Kidney glomerular epithelial cell (primary cell): ENCODE data around the gene CCDC57.

Experiments used
- DNase-seq: peaks from one replicate; lab custom pipeline; 2025; lab: John Stamatoyannopoulos, UW

Gene CCDC57

DNA sequence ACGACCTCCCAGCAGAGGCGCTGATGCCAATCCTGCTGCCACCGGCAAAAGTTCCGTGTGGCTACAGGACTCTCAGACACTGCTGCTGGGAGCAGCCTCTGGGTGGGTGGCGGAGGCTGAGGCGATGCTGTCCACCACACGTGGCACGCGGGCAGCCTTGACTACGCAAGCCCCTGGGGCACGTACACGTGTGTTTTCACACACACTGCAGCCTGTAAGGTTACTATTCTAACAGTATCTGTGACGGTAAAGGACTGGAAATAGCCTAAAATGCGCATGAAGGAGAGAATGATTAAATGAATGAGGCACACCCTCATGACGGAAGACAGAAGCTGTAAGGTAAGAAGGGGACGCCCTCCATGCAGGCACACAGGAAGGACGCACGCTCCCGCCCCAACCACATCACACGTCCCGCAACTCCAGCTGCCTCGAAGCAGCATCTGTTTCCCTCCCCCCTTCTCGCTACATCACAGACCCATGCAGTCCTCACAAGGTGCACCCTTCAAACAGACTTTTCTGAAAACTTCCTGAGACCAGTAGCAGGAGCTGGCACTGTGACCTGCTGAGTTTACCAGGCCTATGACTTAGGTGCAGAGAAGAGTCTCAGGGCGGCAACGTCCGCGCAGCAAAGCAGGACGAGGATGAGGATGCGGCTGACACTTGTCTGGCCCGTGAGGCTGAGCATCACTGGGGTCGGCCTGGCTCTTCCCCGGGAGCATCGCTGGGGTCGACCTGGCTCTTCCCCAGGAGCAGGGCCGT lies 85.9 kb downstream of the CCDC57 start:
- no peak for DNase-seq

DNA sequence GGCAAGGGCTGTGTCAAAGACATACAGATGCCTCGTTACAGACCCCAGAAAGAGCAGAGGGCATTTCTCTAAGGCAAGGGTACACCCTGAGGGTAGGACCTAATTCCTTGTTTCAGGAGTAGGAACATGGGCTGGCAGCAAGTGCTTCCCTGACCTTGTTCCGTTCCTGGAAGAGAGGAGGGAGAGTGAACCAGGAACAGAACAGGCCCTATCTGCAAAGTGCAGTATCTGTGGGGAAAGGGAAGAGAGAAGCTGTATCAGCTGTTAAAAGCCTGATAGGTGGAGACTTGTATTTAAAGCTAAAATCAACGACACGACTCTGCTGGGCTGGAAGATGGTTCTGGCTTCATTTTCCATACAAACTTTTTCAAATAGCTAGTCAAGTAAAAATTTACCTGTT lies 88.5 kb downstream of the CCDC57 start:
- DNase-seq: no peak

DNA sequence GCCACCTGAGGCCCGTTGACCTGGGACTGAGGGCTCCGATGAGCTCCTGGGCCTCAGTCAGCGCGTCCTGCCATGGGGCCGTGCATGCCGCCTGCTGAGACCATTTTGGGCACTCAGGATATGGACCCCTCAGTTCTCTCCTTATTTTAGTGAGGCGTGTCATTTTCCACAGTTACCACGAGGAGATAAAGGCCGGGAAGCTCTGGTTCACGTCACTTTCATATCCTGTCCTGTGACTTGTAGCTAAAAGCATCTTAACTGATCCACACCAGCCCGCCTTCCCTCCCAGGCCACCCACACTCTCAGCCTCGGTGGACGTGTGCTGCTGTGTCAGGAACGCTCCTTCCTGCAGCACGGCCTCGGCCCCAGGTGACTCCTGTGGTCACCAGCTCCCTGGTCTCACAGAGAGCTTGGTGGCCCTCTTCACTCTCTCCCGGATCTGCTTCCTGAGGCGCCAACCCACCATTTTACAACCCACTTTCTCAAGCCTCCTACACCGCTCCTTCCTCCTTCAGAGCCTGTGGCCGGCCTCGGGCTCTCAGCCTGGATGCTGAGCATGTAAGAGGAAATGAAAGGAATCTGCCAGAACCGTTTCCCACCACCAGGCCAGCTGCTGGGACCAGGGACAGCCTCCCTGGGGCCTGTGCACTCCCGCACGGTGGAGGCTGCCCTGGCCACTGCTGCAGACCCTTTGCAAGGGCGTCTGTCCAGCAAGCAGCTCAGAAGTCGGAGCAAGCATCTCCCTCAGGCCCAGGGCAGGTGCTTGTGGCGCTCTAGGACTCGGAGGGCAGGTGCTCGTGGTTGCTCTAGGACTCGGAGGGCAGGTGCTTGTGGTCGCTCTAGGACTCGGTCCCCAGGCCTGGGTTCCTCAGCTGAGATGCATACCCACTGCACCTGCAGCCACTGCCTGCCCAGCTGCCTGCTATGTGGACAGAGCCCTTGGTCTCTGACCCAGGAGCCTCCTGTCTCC lies 90.7 kb downstream of the CCDC57 start:
- no peak for DNase-seq

DNA sequence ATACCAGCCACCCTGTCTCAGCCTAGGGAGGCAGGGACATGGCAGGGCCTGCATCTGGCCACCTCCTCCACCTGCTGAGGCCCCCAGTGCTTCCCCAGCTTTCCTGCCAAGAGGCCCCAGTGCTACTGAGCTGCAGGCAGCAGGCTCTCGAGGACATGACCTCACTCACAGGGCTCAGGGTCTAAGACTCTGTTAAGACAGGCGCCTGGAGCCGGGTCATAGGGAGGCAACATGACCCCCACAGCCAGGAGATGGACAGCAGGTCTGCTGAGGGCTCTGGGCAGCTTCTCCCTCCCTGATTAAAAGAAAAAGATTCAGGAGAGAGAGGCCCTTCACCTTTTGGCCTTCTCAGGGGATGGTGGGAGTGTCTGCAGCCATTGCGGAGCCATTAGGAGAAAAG lies 91.4 kb downstream of the CCDC57 start:
- DNase-seq: no peak

DNA sequence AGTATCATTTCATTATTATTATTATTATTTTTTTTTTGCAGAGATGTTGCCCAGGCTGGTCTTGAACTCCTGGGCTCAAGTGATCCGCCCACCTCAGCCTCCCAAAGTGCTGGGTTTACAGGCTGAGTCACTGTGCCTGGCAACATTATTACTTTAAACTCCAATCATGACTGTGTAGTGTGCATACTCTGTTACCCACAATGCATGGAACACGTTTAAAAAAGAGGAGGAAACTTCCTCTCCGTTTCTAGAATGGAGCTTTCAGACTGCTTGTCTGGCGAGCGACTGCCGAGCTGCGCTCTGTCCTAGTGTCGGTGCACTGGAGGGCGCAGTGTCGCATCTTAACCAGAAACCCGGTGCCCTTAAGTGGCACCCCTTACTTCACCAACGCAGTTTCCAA lies 92.5 kb downstream of the CCDC57 start:
- DNase-seq: no peak

DNA sequence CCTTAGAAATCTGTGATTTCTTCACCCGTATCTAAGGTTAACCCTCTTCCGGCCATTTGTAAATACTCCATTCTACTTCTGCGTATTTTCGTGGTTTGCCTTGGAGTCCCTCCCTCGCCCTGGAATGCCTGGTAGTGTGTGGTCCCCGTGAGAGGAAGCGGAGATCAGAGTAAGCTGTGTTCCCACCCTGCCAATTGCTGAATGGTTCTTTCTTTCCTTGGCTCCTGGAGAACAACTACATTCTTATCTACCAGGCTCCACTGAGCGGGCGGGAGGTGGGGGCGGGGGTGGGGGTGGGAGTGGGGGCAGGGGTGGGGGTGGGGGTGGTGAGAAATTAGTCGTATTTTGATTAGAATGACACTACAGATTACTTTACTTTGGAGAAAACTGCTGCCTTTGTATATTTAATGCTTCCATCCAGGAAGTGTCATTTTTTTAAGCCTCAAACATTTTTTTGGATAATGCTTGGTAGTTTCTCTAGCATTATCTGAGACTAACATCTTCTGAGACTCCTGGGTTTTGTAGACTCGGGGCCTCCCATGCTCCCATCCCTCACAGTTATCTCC lies 93.7 kb downstream of the CCDC57 start:
- no peak for DNase-seq

DNA sequence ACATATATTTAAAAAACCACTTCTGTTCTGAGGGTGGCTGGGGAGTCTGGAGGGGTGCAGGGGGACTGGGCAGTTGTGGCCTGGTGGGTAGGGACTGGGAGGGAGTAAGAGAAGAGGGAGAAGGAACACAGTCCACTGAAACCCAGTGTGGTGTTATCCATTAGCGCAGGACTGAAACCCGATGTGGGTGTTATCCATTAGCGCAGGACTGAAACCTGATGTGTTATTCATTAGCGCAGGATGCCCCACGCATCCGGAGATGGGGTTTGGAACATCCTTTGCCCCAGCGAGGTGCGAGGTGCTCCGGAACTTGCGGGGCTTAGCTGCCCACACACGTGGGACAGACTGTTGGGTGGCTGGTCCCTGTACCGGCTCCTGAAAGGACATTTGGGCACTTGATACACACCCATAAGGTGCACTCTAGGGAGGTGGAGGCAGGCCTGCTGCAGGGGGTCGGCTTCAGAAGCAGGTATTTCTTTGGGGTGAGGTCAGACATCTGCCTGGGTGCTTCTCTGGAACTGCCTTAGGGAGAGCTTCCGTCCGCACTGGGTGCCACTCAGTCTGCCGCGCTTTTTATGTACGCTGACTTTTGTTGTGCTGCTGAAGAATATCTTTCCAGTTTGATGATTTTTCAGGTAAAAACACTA lies 94.4 kb downstream of the CCDC57 start:
- DNase-seq: no peak

DNA sequence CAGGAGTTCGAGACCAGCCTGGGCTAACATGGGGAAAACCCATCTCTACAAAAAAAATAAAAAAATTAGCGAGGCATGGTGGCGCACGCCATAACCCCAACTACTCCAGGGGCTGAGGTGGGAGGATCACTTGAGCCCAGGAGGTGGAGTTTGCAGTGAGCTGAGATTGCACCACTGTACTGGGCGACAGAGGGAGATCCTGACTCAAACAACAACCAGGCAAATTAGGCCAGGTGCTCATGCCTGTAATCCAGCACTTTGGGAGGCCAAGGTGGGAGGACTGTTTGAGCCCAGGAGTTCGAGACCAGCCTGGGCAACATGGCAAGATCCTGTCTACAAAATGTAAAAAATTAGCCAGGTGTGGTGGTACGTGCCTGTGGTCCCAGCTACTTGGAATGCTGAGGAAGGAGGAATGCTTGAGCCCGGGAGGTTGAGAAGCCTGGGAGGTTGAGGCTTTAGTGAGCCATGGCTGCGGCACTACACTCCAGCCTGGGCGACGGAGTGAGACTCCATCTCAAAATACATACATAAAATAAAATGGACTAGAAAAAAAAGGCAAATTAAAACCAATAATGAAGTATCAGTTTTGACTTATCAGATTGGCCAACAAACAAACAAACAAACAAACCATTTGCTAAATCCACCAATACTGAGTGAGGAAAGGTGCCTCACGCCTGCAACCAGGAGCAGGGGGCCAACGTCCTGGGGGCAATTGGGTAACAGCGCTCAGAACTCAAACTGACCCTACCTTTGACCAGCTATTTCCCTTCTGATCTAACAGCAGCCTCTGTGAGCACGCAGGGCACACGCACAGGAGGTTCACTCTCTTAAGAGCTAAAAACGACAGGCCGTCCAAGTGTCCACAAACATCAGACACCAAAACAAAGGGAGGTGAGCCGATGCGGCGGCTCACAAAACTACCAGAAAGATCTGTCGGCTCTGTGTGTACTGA lies 95.2 kb downstream of the CCDC57 start:
- no peak for DNase-seq

DNA sequence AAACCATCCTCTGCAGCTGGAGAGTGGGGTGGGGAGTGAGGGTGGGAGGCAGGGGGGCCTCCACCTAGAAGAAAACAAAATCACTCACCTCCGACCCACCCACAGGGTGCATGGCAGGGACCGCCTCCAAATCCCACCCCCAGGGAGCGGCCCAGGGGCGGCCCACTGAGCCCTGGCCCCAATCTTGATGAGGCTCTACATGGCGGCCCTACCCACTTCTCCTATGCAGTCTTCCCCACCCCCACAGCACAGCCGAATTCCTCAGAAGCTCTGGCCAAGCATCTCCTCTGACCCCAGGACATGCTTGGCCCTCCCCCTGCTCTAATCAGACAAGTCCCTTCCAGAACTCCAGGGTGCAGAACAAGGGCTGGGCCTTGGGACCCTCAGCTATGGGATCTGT lies 96.4 kb downstream of the CCDC57 start:
- DNase-seq: no peak

DNA sequence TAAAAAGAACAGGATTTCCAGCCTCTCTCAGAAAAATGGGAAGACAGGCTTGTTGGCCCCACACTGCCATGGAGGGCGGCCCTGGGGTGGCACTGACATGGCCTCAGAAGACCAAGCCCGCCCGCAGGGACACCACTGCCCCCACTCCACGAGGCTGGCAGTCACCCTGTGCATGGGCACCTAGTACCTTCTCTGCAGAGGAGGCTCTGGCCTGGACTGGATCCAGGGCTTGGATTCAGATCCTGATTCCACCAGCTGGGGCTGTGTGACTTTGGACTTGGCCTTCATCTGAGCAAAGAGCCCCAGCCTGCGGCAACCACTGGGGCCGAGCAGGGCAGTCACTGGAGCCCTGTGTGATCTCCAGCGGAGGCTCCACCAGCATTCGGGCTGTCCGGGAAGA lies 97.8 kb downstream of the CCDC57 start:
- DNase-seq: no peak

DNA sequence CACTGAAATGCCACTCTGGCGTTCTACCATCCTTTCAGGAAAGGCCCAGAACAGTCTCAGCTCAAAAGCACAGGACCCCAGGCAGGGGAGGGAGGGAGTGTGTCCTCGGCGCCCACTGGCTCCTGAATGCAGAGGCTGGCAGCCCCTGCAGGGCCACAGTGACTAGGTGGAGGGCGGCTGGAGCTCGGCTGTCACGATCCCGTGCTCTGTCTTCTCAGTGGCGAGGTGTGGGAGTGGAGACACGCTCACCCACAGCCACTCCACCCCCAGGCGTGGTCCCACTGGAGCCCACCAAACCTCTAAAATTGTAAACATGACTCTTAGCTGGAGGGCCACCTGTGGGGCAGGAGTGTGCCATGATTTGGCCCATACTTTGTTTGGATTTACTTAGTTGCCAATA lies 98.2 kb downstream of the CCDC57 start:
- no peak for DNase-seq

DNA sequence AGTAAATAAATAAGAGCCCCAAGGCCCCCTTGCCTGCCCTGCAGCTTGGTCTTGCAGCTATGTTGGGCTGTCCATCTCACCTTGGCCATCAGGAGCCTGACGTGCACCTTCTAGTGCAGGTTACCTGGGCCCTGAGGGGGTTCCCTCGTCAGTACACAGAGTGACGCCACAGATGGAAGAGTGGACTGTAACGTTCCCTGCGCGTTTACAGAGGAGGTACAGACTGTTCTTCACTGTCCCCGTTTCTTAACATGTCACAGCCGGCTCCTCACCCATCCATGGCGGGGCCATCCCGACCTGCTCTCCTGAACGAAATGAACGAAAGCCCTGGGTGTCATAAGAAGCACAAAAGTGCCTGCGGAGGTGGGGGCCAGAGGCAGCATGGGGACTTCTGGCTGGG lies 98.7 kb downstream of the CCDC57 start:
- no peak for DNase-seq

DNA sequence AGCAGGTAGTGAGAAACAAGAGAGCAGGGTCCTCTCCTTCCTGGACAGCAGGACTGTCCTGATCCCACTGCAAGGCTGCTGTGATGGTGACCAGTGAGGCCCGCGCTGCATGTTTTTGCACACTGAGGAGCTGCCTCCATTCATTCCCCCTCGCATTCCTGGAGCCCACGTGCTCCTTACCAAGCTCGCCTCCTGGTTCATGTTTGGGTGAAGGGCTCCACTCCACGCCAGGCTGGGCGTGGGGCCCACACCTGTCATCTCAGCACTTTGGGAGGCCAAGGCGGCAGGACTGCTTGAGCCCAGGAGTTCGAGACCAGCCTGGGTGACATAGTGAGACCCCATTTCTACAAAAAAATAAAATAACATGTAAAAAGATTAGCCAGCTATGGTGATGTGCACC lies 99.2 kb downstream of the CCDC57 start:
- no peak for DNase-seq

DNA sequence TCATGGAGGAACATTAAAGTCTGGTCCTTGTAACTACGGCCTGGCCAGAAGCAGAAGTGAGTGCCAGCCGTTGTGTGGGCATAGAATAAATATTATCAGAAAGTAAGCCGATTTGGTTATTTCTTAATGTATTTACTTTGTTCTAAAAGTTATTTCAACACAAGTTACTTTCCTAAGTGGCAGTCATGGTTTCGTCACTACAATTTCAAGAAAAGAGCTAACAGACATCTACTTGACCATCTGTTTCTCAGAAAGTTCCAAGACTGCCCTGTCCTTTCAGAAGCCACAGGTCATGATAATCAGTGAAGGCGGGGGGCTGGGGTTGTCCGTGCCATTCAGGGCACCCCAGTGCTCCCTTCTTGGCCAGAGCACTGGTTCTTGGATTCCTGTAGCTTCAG lies 99.7 kb downstream of the CCDC57 start:
- no peak for DNase-seq

DNA sequence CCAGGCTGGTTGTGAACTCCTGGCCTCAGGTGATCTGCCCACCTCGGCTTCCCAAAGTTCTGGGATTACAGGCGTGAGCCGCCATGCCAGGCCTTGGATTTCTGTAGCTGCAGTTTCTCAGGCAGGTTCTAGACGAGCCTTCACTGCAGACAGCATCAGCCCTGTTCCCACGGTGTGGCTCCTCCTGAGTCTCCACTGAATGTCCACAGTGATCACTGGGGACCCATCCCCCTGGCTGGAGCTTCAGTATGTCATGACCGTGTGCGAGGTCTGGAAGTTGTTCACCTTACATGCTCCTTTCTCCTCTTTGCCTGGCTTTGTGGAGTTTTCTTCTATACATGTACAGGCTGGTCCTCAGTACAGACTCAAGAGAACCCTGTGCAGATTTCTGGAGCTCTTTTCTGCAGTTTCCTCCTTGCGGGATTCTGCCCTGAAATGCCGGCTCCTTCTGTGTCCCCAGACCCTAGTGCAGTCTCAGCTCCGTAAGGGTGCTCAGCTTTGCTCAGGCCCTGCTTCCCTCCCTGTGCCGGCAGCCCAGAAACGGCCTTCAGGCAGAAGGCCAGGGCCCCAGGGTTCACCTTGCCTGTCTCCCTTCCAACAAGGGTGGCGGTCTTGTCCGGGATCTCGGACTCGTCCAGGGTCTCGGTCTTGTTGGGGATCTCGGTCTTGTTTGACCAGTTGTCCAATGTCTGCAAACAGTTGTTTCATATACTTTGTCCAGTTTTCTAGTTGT lies 100.3 kb downstream of the CCDC57 start:
- DNase-seq: no peak

DNA sequence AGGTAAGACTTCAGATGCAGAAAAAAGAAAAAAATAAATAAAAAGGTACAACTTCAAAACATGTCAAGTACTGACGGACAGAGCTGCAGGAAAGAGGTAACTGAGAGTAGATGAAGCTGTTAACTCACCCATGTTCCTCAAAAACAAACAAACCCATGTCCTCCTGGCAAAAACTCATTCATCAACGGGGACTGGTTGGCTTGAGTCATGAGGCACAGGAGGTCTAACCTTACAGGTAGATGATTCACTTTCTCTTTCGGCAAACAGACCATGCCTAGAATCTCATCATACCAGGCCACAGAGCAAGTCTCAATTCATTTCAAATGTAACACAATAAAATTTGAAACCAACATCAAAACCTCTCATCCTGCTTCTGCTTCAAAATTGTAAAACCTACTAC lies 102.3 kb downstream of the CCDC57 start:
- DNase-seq: peak; percentile 17

DNA sequence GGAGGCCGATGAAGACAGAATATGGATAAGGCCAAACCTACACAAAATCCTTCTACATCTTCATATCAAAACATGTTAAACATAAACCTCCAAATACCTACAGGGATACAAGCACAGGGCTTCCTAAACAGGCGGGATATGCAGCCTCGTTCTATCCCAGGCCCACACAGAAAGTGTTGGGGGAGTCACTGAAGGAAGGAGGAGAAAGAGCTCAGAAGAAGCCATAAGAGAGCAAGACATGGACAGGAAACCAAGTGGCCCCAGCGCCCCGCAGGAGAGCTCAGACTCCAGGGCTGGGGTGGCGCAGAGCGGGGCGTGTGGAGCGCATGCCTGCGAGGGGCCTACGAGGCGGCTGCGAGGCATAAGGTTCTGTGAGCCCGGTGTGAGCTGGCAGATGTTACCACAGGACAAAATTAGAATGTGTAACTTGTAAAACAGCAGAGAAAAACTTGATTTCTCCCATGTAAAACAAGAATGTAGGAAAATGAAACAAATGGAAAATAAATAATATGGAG lies 103.6 kb downstream of the CCDC57 start:
- no peak for DNase-seq

DNA sequence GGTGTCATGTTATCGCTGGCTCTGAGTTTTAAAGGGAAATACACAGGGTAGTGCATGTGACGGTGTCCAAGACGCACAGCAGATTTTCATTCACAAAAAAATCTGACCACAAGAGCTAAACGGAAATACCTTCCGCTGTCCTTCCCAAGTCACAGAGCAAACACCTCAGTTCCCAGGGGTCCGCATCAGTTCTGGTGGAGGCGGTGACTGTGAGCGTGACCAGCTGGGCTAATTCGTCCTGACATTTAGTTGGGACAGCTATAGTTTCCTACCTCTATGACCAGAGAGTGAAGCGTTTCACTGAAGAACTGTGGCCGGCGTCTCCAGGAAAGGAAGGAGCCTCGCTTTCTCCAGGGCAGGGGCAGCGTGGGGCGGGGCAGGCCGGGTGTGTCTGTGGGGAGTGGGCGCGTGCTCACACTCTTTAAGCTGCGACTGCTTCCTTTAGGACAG lies 104.1 kb downstream of the CCDC57 start:
- no peak for DNase-seq

DNA sequence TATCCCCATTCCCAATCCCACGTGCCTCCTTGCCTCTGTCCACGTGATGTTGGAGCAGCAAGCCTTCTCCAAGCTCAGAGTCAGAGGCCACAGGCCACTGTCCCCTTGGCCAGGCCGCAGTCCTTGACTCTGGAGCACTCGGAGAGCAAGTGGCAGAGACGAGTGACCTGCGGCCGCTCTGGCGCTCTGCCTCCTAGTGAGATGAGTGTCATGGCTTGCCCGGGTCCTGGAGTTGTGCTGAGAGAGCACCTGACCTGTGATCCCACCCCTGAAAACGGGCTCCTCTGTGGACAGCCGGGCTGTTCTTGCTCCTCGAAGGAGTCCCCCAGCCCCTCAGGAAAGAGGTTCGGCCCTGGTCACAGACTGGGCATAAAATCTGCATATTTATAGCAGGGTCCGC lies 104.6 kb downstream of the CCDC57 start:
- no peak for DNase-seq

DNA sequence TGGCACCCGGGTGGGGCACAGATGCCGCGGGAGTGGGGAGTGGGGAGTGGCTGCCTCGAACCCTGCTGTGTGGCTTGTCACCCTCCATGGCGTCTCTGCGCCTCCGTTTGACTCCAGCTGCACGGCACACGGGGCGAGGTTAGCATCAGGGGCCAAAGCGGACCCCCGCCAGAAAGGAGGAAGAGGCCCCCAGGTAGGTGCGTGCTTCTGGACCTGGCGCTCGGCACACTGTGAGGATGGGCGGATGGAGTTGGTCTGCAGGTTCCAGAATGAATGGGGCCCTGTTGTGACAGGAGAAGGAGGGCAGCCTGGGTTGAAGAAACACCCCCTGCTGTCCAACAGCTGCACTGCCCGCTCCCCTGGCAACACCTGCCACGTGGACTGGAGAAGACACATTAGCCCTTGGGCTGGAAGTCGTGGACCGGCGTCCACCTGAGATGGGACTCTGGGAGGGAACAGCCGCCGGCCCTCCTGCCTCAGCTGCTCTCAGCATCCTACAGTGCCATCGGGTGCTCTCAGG lies 105.2 kb downstream of the CCDC57 start:
- DNase-seq: no peak
